IPS-15b (cell line): ENCODE measurements around the gene DCDC2C.

Experiments
- H3K27me3 ChIP-seq: one replicate; pipeline ENCODE4 v1.6.1; 2013; ENCODE audit warnings: low read length; ENCODE audit not compliant: control insufficient read depth, insufficient read depth
- H3K36me3 ChIP-seq: one replicate; pipeline ENCODE4 v1.6.1; 2013; ENCODE audit warnings: low read length; ENCODE audit not compliant: control insufficient read depth, insufficient read depth
- H3K4me1 ChIP-seq: one replicate; pipeline ENCODE4 v1.6.1; 2013; ENCODE audit warnings: mild to moderate bottlenecking, low read length; ENCODE audit not compliant: control insufficient read depth, insufficient read depth
- H3K4me3 ChIP-seq: one replicate; pipeline ENCODE4 v1.5.1; 2013; ENCODE audit warnings: low read depth, low read length
- H3K9ac ChIP-seq: one replicate; pipeline ENCODE4 v1.6.1; 2013; ENCODE audit warnings: low read depth, mild to moderate bottlenecking, low read length
- H3K9me3 ChIP-seq: one replicate; pipeline ENCODE4 v1.6.1; 2013; ENCODE audit warnings: mild to moderate bottlenecking, low read length; ENCODE audit not compliant: control insufficient read depth, insufficient read depth

Gene DCDC2C

GRCh38 chr2:3664118-3664517 lies 39.3 kb upstream of the DCDC2C start:
- H3K9ac ChIP-seq = no peak overlapping the region
- no peaks in the 10 kb centered on the region for H3K9me3 ChIP-seq
- H3K4me3 ChIP-seq = no peak overlapping the region
- H3K27me3 ChIP-seq = no peaks in the 10 kb centered on the region
- H3K4me1 ChIP-seq = no peaks in the 10 kb centered on the region
- H3K36me3 ChIP-seq = no peaks in the 10 kb centered on the region

GRCh38 chr2:3664925-3665324 lies 38.5 kb upstream of the DCDC2C start:
- no peak overlapping the region for H3K4me3 ChIP-seq
- H3K4me1 ChIP-seq = no peaks in the 10 kb centered on the region
- H3K9ac ChIP-seq = no peak overlapping the region
- H3K36me3 ChIP-seq = no peaks in the 10 kb centered on the region
- H3K27me3 ChIP-seq = no peaks in the 10 kb centered on the region
- H3K9me3 ChIP-seq = no peaks in the 10 kb centered on the region

GRCh38 chr2:3665886-3666612 lies 37.3 kb upstream of the DCDC2C start:
- no peaks in the 10 kb centered on the region for H3K27me3 ChIP-seq

GRCh38 chr2:3666613-3666975 lies 36.8 kb upstream of the DCDC2C start:
- Histone ChIP-seq H3K4me1 (no peaks in the 10 kb centered on the region), H3K9me3 (no peaks in the 10 kb centered on the region), H3K36me3 (no peaks in the 10 kb centered on the region), H3K9ac (no peak overlapping the region), H3K4me3 (no peak overlapping the region), H3K27me3 (no peaks in the 10 kb centered on the region)

More at GRCh38 chr2:3665886-3666612, 37.3 kb upstream of the DCDC2C start:
- no peaks in the 10 kb centered on the region for H3K4me1 ChIP-seq
- H3K4me3 ChIP-seq = no peak overlapping the region
- H3K9ac ChIP-seq = no peak overlapping the region
- H3K36me3 ChIP-seq = no peaks in the 10 kb centered on the region
- H3K9me3 ChIP-seq = no peaks in the 10 kb centered on the region

- Histone ChIP-seq H3K36me3 (no peaks in the 10 kb centered on the region), H3K4me3 (no peak overlapping the region), H3K4me1 (no peaks in the 10 kb centered on the region), H3K9ac (no peak overlapping the region), H3K9me3 (no peaks in the 10 kb centered on the region), H3K27me3 (no peaks in the 10 kb centered on the region)
Measured at GRCh38 chr2:3667151-3667631, 36.2 kb upstream of the DCDC2C start.

GRCh38 chr2:3669656-3670055 lies 33.7 kb upstream of the DCDC2C start:
- H3K27me3 ChIP-seq = no peaks in the 10 kb centered on the region
- no peak overlapping the region for H3K4me3 ChIP-seq
- no peaks in the 10 kb centered on the region for H3K36me3 ChIP-seq
- H3K9me3 ChIP-seq = no peaks in the 10 kb centered on the region
- H3K9ac ChIP-seq = no peak overlapping the region
- no peaks in the 10 kb centered on the region for H3K4me1 ChIP-seq

GRCh38 chr2:3670376-3670775 lies 33.0 kb upstream of the DCDC2C start:
- H3K27me3 ChIP-seq = no peaks in the 10 kb centered on the region
- H3K9ac ChIP-seq = no peak overlapping the region
- H3K4me3 ChIP-seq = no peak overlapping the region
- H3K4me1 ChIP-seq = no peaks in the 10 kb centered on the region
- no peaks in the 10 kb centered on the region for H3K36me3 ChIP-seq
- H3K9me3 ChIP-seq = no peaks in the 10 kb centered on the region

GRCh38 chr2:3670941-3671340 lies 32.4 kb upstream of the DCDC2C start:
- no peaks in the 10 kb centered on the region for H3K27me3 ChIP-seq
- no peak overlapping the region for H3K9ac ChIP-seq
- no peaks in the 10 kb centered on the region for H3K4me1 ChIP-seq
- no peaks in the 10 kb centered on the region for H3K36me3 ChIP-seq
- H3K4me3 ChIP-seq = no peak overlapping the region
- H3K9me3 ChIP-seq = no peaks in the 10 kb centered on the region

GRCh38 chr2:3672861-3673678 lies 30.3 kb upstream of the DCDC2C start:
- no peaks in the 10 kb centered on the region for H3K36me3 ChIP-seq
- no peaks in the 10 kb centered on the region for H3K27me3 ChIP-seq
- H3K9me3 ChIP-seq = no peaks in the 10 kb centered on the region

GRCh38 chr2:3674066-3674845 lies 29.1 kb upstream of the DCDC2C start:
- H3K4me1 ChIP-seq = no peaks in the 10 kb centered on the region
- H3K36me3 ChIP-seq = no peaks in the 10 kb centered on the region
- no peak overlapping the region for H3K9ac ChIP-seq
- no peak overlapping the region for H3K4me3 ChIP-seq
- H3K9me3 ChIP-seq = no peaks in the 10 kb centered on the region
- no peaks in the 10 kb centered on the region for H3K27me3 ChIP-seq

More at GRCh38 chr2:3672861-3673678, 30.3 kb upstream of the DCDC2C start:
- no peak overlapping the region for H3K4me3 ChIP-seq
- no peak overlapping the region for H3K9ac ChIP-seq
- H3K4me1 ChIP-seq = no peaks in the 10 kb centered on the region

- no peak overlapping the region for H3K4me3 ChIP-seq
- H3K9ac ChIP-seq = no peak overlapping the region
- H3K36me3 ChIP-seq = no peaks in the 10 kb centered on the region
- H3K9me3 ChIP-seq = no peaks in the 10 kb centered on the region
- H3K27me3 ChIP-seq = no peaks in the 10 kb centered on the region
- H3K4me1 ChIP-seq = no peaks in the 10 kb centered on the region
Measured at GRCh38 chr2:3675687-3676086, 27.7 kb upstream of the DCDC2C start.
